Astrocyte of the spinal cord (primary cell): Measurements from ENCODE around the gene RAPGEF5.

Source experiments
- DNase-seq: peaks from one replicate; pipeline ENCODE4 v3.0.0; 2011; ENCODE audit warnings: low read depth, low spot score
- H3K4me3 ChIP-seq: 2 replicates; pipeline ENCODE4 v1.5.1; 2011; ENCODE audit warnings: low read depth, mild to moderate bottlenecking, low read length, moderate library complexity
- in situ Hi-C: cut with HindIII; loops from 2 replicates; pipeline ENCODE4 v1.10.0; 2017; ENCODE audit warnings: low sequenced_read_pairs
- TF ChIP-seq, protein P1 (sequence below): IDR thresholded peaks from 2 replicates; pipeline ENCODE4 v1.5.1; 2012; ENCODE audit warnings: low read depth, mild to moderate bottlenecking, low read length, inconsistent platforms

The RAPGEF5 gene

GRCh38 chr7:22201186-22201880, 155.6 kb downstream of the RAPGEF5 start:
- no peak for DNase-seq
- H3K4me3 ChIP-seq: no peak overlapping the region
- TF ChIP-seq, protein P1, sequence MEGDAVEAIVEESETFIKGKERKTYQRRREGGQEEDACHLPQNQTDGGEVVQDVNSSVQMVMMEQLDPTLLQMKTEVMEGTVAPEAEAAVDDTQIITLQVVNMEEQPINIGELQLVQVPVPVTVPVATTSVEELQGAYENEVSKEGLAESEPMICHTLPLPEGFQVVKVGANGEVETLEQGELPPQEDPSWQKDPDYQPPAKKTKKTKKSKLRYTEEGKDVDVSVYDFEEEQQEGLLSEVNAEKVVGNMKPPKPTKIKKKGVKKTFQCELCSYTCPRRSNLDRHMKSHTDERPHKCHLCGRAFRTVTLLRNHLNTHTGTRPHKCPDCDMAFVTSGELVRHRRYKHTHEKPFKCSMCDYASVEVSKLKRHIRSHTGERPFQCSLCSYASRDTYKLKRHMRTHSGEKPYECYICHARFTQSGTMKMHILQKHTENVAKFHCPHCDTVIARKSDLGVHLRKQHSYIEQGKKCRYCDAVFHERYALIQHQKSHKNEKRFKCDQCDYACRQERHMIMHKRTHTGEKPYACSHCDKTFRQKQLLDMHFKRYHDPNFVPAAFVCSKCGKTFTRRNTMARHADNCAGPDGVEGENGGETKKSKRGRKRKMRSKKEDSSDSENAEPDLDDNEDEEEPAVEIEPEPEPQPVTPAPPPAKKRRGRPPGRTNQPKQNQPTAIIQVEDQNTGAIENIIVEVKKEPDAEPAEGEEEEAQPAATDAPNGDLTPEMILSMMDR: no peak
- in situ Hi-C loops: no loop called here

DNA sequence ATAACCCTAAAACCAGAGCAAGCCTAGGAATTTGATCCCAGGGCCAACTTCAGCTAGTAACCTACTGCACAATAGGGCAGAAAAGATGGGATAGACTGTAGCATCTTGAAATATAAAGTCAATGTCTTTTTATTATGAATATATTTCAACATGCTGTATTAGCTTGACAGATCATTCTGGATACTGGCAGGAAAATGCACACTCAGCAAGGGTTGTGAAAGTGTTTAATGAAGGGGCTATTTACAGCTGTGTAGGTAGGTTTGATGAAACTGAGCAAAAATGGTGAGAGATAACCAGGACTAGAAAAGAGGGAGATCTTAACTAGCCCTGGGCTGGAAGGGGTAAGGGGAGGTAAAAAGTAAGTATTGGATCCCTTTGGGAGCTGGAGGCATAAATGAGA, 156.2 kb downstream of the RAPGEF5 start:
- in situ Hi-C loops: no loop called here
- no peak for DNase-seq
- TF ChIP-seq, protein P1: no peak
- H3K4me3 ChIP-seq: no peak overlapping the region

- TF ChIP-seq, protein P1: no peak
- H3K4me3 ChIP-seq: no peak overlapping the region
- in situ Hi-C loops: no loop called here
- DNase-seq: no peak
Observed at GRCh38 chr7:22200238-22200637, 156.7 kb downstream of the RAPGEF5 start.

DNA sequence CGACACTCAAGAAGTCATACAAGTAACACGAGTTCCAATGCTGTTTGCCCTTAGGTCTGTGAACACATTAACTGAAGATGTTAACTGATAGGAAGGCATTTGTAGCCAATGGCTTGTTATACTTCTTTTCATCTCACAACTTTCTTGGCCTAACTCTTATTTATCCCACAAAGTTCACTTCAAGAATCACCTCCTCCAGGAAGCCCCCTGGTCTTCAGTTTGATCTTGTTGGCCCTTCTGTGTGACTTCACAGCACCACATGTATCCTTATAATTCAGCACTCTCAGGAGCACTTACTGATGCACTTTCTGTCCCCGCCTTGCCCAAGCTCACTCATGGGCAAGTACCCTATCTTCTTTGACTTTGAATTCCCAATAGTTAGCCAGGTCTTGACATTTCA, 159.6 kb downstream of the RAPGEF5 start:
- TF ChIP-seq, protein P1: no peak
- no peak for DNase-seq
- in situ Hi-C loops: no loop called here
- no peak overlapping the region for H3K4me3 ChIP-seq

GRCh38 chr7:22196429-22196828, 160.5 kb downstream of the RAPGEF5 start:
- TF ChIP-seq, protein P1: no peak
- no peak for DNase-seq
- in situ Hi-C loops: no loop called here
- H3K4me3 ChIP-seq: no peak overlapping the region

- DNase-seq: no peak
- no peak overlapping the region for H3K4me3 ChIP-seq
- in situ Hi-C loops: no loop called here
- TF ChIP-seq, protein P1: no peak
Observed at GRCh38 chr7:22195397-22196172, 161.4 kb downstream of the RAPGEF5 start.
